A673 (cell line): ENCODE measurements around the gene ACVR1C. TPM values are rescaled to one million over a fixed set of nuclear protein-coding genes. Genes with fewer than 3 reads are reported as not detected.
"Not testable (repeated sequence)": the region's sequence is repeated elsewhere in the genome, so short reads cannot be mapped to it uniquely, and the experiment has no call there.

Experiments
- BruUV-seq: library from RNA; stranded (reverse); fragments of 400-500 nt; replicated peaks from 2 replicates; lab custom pipeline; 2021; lab: Mats Ljungman, UMichigan
- CTCF ChIA-PET: fragments of 300-600 bp; sonication (Branson Sonifier 250); formaldehyde crosslinking; loops from one replicate; lab custom pipeline; 2022; ENCODE audit warnings: antibody characterized with exemption; lab: Charles Lee
- POLR2A ChIA-PET: fragments of 300-600 bp; sonication (Branson Sonifier 250); formaldehyde crosslinking; loops from one replicate; lab custom pipeline; 2022; ENCODE audit warnings: antibody characterized with exemption; ENCODE audit not compliant: low non-redundant PET; lab: Charles Lee
- DNase-seq: peaks from one replicate; pipeline ENCODE4 v3.0.0-alpha.2; 2015; ENCODE audit warnings: low spot score
- H3K27ac ChIP-seq: fragments of 200-600 bp; sonication (generic); 2 replicates; pipeline ENCODE4 v1.5.1; 2016; ENCODE audit warnings: mixed run types, low read depth, mild to moderate bottlenecking, mixed read lengths, antibody characterized with exemption, low read length; ENCODE audit not compliant: poor library complexity, severe bottlenecking
- H3K27me3 ChIP-seq: fragments of 200-600 bp; sonication (generic); replicated peaks from 2 replicates; pipeline ENCODE4 v1.6.1; 2017; ENCODE audit warnings: mixed run types, low read depth, mild to moderate bottlenecking, mixed read lengths, antibody characterized with exemption, low read length; ENCODE audit not compliant: insufficient read depth, poor library complexity
- H3K36me3 ChIP-seq: fragments of 200-600 bp; sonication (generic); 2 replicates; pipeline ENCODE4 v1.6.1; 2016; ENCODE audit warnings: mixed run types, mild to moderate bottlenecking, mixed read lengths, antibody characterized with exemption, low read length; ENCODE audit not compliant: insufficient read depth, poor library complexity, severe bottlenecking
- H3K4me1 ChIP-seq: fragments of 200-600 bp; sonication (generic); 2 replicates; pipeline ENCODE4 v1.6.1; 2017; ENCODE audit warnings: mixed run types, mild to moderate bottlenecking, mixed read lengths, antibody characterized with exemption, low read length; ENCODE audit not compliant: insufficient read depth, poor library complexity, severe bottlenecking
- H3K4me3 ChIP-seq: fragments of 200-600 bp; sonication (generic); 2 replicates; pipeline ENCODE4 v1.5.1; 2016; ENCODE audit warnings: low read depth, mixed run types, mild to moderate bottlenecking, mixed read lengths, low read length; ENCODE audit not compliant: poor library complexity, severe bottlenecking
- H3K9me3 ChIP-seq: fragments of 200-600 bp; sonication (generic); 2 replicates; pipeline ENCODE4 v1.6.1; 2016; ENCODE audit warnings: mixed run types, low read depth, mild to moderate bottlenecking, mixed read lengths, antibody characterized with exemption, low read length; ENCODE audit not compliant: poor library complexity, severe bottlenecking
- CTCF ChIP-seq: fragments of 300-800, 200-600 bp; sonication (generic); conservative IDR thresholded peaks from 2 replicates; pipeline ENCODE4 v1.5.1; 2017; ENCODE audit warnings: low read depth, mild to moderate bottlenecking, antibody characterized with exemption, low read length, moderate library complexity, mixed read lengths
- EZH2 ChIP-seq: fragments of 200-600 bp; sonication (generic); IDR thresholded peaks from 2 replicates; pipeline ENCODE4 v1.6.1; 2017; ENCODE audit warnings: borderline replicate concordance, low read depth, mild to moderate bottlenecking, mixed read lengths, antibody characterized with exemption, low read length; ENCODE audit not compliant: poor library complexity, severe bottlenecking
- intact Hi-C: fragments of 100-400 bp; cut with micrococcal nuclease; formaldehyde crosslinking; loops from one replicate; pipeline ENCODE4 v1.10.0; 2022; ENCODE audit not compliant: unreplicated experiment
- total RNA-seq: library from RNA; stranded (reverse); gene quantifications from 2 replicates; pipeline ENCODE4 v1.2.3, GENCODE V29; 2021

ACVR1C gene
- total RNA-seq, 1 experiment from 2014 or later, result 0.13 TPM

GRCh38 chr2:157526070-157526469 lies 102.6 kb downstream of the ACVR1C start:
- no TSS peak for BruUV-seq
- CTCF ChIA-PET, result no interaction called here

GRCh38 chr2:157523270-157524247 lies 105.1 kb downstream of the ACVR1C start:
- CTCF ChIA-PET, result no interaction called here

More at GRCh38 chr2:157526070-157526469, 102.6 kb downstream of the ACVR1C start:
- intact Hi-C loops, result no loop called here
- POLR2A ChIA-PET, result no interaction called here
- Histone ChIP-seq H3K9me3 (no peaks in the 10 kb centered on the region), H3K27ac (no peak overlapping the region), H3K36me3 (no peaks in the 10 kb centered on the region), H3K27me3 (peaks cover 5% of the 10 kb centered on the region), H3K4me3 (no peak overlapping the region), H3K4me1 (no peaks in the 10 kb centered on the region)
- TF ChIP-seq CTCF, result no peak
- no peak for TF ChIP-seq EZH2
- no peak for DNase-seq

GRCh38 chr2:157514966-157515365 lies 113.7 kb downstream of the ACVR1C start:
- H3K9me3 ChIP-seq, H3K4me3 ChIP-seq, intact Hi-C loops, BruUV-seq, H3K27ac ChIP-seq, POLR2A ChIA-PET, H3K36me3 ChIP-seq, DNase-seq, H3K27me3 ChIP-seq, CTCF ChIA-PET, H3K4me1 ChIP-seq: not testable (repeated sequence)

More at GRCh38 chr2:157523270-157524247, 105.1 kb downstream of the ACVR1C start:
- peaks cover 5% of the 10 kb centered on the region for H3K27me3 ChIP-seq
- POLR2A ChIA-PET, result no interaction called here
- no peak for DNase-seq
- H3K4me3 ChIP-seq, result no peak overlapping the region
- no peaks in the 10 kb centered on the region for H3K9me3 ChIP-seq
- H3K36me3 ChIP-seq, result no peaks in the 10 kb centered on the region
- H3K27ac ChIP-seq, result no peak overlapping the region
- intact Hi-C loops, result no loop called here
- no peak for TF ChIP-seq CTCF
- TF ChIP-seq EZH2, result no peak
- no peaks in the 10 kb centered on the region for H3K4me1 ChIP-seq
- BruUV-seq, result no TSS peak

GRCh38 chr2:157509744-157510143 lies 118.9 kb downstream of the ACVR1C start:
- POLR2A ChIA-PET, result no interaction called here
- no TSS peak for BruUV-seq
- H3K4me3 ChIP-seq, result no peak overlapping the region
- no peaks in the 10 kb centered on the region for H3K4me1 ChIP-seq
- TF ChIP-seq CTCF, result no peak; the same call in 1 of the 2 replicates
- no peak for TF ChIP-seq EZH2
- CTCF ChIA-PET, result no interaction called here
- H3K36me3 ChIP-seq, result no peaks in the 10 kb centered on the region
- H3K27me3 ChIP-seq, result no peaks in the 10 kb centered on the region
- no peak overlapping the region for H3K27ac ChIP-seq
- no peaks in the 10 kb centered on the region for H3K9me3 ChIP-seq
- DNase-seq, result no peak
- intact Hi-C loops, result no loop called here
